Kidney tubule cell (primary cell): ENCODE data around the gene ADGRL4.
"Not testable (repeated sequence)": the region's sequence is repeated elsewhere in the genome, so short reads cannot be mapped to it uniquely, and the experiment has no call there.

Experiments used
- DNase-seq: peaks from one replicate; pipeline ENCODE4 v3.0.0-alpha.2; 2018; ENCODE audit warnings: low spot score

The ADGRL4 gene

DNA sequence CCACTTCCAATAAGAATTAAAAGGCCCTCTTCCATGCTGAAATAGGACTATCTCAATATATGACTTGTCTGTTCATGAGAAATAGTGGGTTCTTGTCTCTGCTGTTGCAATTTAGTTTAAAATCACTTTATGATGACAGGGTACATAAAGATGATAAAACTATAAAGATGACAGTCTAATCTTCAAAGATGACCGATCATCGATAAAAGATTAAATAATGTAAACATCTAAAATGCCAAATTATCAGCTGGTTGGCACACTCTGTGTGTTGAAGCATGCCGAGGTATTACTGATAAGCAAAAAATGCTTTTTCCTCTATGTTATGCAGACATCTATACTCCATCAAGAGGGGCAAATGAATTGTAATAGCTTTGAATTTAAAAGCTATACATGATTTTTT is 89.5 kb downstream of the ADGRL4 start:
- no peak for DNase-seq

- no peak for DNase-seq
Measured at GRCh38 chr1:78913950-78914349, 92.6 kb downstream of the ADGRL4 start.

DNA sequence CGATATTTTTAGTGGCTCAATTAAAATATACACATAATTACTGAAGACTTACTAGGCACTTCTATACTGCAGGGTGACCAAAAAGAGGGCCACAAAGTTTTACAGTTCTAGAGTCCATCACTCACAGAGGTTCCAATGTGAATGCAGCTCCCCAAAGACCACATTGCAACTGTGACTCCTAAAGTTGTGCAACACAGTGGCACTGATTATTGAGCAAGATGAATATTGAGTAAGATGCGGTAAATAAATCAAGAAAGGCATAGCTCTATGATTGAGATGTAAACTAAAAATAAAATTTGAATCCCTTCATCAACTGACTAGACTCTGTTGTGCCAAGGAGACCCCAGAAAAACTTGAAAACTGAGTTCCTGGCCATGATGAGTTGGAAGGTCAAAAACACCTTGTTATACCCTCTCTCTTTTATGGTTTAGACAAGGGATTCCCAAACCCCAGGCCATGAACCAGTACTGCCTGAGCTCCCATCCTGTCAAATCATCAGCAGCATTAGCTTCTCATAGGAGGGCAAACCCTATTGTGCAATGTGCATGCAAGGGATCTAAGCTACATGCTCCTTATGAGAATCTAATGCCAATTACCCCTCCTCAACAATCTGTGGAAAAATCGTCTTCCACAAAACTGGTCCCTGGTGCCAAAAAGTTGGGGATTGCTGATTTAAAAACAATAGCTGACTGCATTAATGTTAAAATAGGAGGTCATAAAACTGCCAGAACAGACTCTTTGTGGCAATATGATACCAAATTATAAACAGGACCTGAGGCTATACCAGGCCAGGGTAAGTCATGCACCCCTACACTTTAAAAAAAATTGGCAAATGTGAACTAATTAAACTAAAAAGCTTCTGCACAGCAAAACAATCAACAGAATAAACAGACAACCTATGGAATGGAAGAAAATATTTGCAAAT is 94.3 kb downstream of the ADGRL4 start:
- DNase-seq = no peak

GRCh38 chr1:78902641-78903040 is 103.9 kb downstream of the ADGRL4 start:
- peak; percentile 24 for DNase-seq

DNA sequence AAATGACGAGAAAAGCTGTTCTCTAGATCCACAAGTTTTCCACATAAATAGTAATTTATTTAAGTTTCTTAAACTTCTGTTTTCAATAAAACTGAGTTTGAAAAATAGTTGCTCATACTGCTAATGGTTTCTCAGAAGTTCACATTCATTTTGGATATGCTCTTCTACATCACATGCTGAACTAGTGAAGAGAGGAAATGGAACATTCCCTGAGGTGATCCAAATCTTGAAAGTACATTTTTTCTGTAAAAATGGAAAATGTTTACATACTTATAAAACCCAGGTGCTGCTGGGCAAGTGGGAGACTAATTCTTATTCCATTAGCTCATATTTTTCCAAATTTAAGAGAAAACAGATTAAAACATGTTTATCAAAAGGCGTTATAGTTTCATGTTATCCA is 111.7 kb downstream of the ADGRL4 start:
- DNase-seq = no peak

- DNase-seq = no peak
Measured at GRCh38 chr1:78892260-78892840, 114.2 kb downstream of the ADGRL4 start.

DNA sequence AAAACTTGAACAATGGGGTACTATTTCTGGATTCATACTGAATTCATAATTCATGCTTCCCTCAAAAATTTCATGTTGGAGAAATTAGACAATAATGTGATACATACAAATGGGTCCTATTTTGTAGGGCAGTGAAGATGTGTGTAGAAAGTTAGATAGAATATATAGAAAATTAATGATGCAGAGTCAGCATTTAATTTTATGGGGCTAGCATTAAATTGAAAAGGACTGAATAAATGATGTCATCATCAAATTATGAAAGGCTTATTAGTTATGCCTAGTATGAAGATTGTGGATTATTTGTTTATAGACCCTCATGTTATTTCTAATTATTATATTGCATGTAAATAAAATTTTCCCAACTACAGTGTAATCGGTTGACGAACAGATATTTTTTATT is 119.1 kb downstream of the ADGRL4 start:
- DNase-seq = no peak

- DNase-seq = peak; percentile 24
Measured at GRCh38 chr1:78884685-78885452, 121.7 kb downstream of the ADGRL4 start.

GRCh38 chr1:78880223-78880622 is 126.3 kb downstream of the ADGRL4 start:
- DNase-seq = no peak

DNA sequence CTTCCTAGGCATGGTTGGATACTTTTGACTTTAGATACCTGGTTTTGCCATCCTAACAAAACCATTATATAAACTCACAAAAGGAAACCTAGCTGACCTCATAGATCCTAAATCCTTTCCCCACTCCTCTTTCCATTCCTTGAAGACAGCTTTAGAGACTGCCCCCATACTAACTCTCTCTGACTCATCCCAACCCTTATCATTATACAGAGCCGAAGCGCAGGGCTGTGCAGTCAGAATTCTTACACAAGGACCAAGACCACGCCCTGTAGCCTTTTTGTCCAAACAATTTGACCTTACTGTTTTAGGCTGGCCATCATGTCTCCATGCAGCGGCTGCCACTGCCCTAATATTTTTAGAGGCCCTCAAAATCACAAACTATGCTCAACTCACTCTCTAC is 130.5 kb downstream of the ADGRL4 start:
- not testable (repeated sequence) for DNase-seq

DNA sequence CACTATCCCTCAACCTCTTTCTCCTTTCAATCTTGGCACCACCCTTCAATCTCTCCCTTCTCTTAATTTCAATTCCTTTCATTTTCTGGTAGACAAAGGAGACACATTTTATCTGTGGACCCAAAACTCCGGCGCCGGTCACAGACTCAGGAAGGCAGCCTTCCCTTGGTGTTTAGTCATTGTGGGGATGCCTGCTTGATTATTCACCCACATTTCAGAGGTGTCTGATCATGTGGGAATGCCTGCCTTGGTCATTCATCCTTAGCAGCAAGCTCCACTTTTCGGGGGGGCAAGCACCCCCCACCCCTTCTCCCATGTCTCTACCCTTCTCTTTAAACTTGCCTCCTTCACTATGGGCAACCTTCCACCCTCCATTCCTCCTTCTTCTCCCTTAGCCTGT is 133.7 kb downstream of the ADGRL4 start:
- DNase-seq = peak; percentile 79

- no peak for DNase-seq
Measured at GRCh38 chr1:78871249-78871648, 135.3 kb downstream of the ADGRL4 start.

- no peak for DNase-seq
Measured at GRCh38 chr1:78869136-78869535, 137.4 kb downstream of the ADGRL4 start.

DNA sequence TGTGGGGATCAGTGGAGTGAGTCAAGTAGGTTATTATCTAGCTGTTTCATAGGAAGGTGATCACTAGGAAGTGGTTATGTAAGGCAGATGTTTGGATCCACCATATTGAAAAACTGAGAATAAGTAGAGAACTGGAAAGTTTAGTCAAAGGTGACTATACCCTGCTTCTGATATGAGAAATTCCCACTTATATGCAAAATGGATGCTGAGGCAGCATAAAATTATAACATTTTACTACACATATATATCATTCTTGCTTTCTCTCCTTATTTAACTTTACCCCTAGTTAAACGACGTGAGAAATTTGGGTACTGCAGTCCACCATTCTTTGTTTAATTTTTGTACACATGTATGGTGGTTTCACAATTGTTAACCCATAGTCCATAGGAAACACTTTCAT is 142.4 kb downstream of the ADGRL4 start:
- no peak for DNase-seq

DNA sequence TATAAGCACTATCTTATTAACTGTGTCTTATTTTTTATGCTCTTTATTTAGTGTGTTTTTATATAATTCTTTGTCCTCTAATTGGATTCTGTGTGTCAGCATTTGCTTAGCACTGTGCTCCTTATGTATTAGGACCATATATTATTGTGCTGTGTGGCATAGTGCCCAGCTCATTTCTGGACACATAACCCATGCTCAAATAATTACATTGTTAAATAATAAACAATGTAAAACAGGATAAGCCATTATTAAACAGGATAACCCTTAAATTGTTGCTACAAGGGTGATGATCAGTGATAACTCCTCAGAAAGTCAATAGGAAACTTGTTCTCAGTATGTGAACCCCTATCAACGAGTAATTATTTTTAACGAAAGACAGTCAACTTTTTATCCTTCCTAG is 150.4 kb downstream of the ADGRL4 start:
- no peak for DNase-seq

- DNase-seq = no peak
Measured at GRCh38 chr1:78855258-78855657, 151.3 kb downstream of the ADGRL4 start.

DNA sequence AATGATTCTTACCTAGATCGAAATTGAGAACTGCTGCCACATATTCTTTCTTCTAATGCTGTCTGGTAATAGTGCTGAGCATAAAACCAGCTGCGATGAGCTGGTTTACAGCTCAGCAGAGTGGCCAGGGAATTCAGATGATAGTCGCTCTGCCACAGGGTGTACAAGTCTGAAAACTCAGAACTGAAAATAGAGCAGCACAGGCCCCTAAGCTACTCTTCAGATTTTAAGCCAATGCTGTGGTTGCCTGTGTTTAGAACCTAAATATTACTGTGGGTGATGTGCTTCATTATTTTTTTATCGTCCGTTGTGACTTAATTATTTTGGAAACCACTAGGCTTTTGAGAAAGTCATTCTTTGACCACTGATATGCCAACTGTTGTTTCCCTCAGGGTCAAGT is 152.0 kb downstream of the ADGRL4 start:
- no peak for DNase-seq

- no peak for DNase-seq
Measured at GRCh38 chr1:78843546-78843945, 163.0 kb downstream of the ADGRL4 start.

- no peak for DNase-seq
Measured at GRCh38 chr1:78843111-78843510, 163.4 kb downstream of the ADGRL4 start.

DNA sequence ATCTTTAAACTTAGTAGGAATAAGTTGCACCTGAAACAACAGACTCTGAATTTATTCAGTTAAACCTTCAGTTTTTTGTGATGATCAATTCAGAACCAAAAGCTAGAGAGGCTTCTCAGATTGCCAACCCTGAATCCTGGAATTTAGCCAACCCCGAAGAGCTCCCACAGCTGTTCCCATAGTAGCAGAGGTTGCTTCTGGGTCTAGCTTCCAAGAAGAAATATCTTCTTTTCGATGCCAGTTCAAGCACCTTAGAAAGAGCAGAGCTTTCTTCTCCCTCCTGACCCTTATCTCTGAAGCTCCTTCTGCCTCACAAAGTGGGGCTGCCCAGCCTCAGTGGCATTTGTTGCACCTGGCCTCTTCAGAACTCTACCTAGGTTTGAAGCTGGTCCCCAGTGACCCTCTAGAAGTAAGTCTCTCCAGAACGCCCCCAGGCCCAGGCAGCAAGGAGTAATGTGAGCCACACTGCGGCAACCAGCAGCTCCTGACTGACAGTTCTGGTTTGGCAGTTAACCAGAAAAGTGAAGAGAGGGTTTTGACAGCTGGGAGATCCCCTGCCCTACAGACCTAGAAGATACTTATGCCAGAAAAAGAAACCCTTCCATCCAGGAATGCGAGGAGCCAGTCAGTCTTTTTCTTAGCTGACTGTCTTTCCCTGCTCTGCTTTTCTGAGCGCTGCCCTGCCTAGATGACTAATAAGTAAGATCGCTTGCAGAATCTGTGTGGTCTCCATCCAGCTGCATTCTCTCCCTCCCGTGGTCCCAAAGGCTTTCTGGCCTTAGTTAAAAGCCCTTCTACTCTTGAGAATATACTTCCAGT is 165.9 kb downstream of the ADGRL4 start:
- DNase-seq = peak; percentile 83
